HCT116 (cell line): Measurements from ENCODE around the gene GANAB. TPM values are rescaled to one million over a fixed set of nuclear protein-coding genes. Genes with fewer than 3 reads are reported as not detected.

Experiments
- ATAC-seq: fragments of 200-7000 bp; cut with Tn5 transposase; 2 replicates; pipeline ENCODE4 v1.9.1; 2020; ENCODE audit warnings: mild to moderate bottlenecking, moderate library complexity
- BruUV-seq: library from RNA; stranded (reverse); fragments of 400-500 nt; replicated peaks from 2 replicates; lab custom pipeline; 2021; lab: Mats Ljungman, UMichigan
- CTCF ChIA-PET: fragments of 300-600 bp; sonication (Branson Sonifier 250); formaldehyde crosslinking; loops from one replicate; lab custom pipeline; 2021; ENCODE audit warnings: antibody characterized with exemption; lab: Charles Lee
- POLR2A ChIA-PET: fragments of 300-600, 350-600 bp; sonication (Branson Sonifier 250); formaldehyde crosslinking; loops from one replicate; lab custom pipeline; 2021; ENCODE audit warnings: antibody characterized with exemption; lab: Charles Lee
- RAD21 ChIA-PET, 2 experiments: fragments of 300-600 bp; sonication (Branson Sonifier 250); formaldehyde crosslinking; loops; one replicate each; lab custom pipeline; 2023; ENCODE audit warnings: low total read pairs in 2 of 2; ENCODE audit not compliant: uncharacterized antibody in 2 of 2, unreplicated experiment in 2 of 2, low non-redundant PET in 1 of 2; lab: Charles Lee
- DNase-seq: peaks from one replicate; pipeline ENCODE4 v3.0.0-alpha.2; 2010; ENCODE audit warnings: low read depth, low spot score
- H2AFZ ChIP-seq: fragments of 200-600 bp; shearing (Covaris generic), sonication (generic); 2 replicates; pipeline ENCODE4 v1.6.1; 2017; ENCODE audit warnings: low read depth, mixed run types, mixed read lengths, antibody characterized with exemption, low read length; ENCODE audit not compliant: poor library complexity, severe bottlenecking
- H3K27ac ChIP-seq: 2 replicates; pipeline ENCODE4 v1.5.1; 2012; ENCODE audit warnings: low read depth, low read length
- H3K27me3 ChIP-seq: fragments of 200-600 bp; sonication (generic); 2 replicates; pipeline ENCODE4 v1.6.1; 2016; ENCODE audit warnings: mixed run types, low read length, mixed read lengths; ENCODE audit not compliant: insufficient read depth
- H3K36me3 ChIP-seq, 2 experiments: fragments of 200-500 bp in 1 of 2; fragments of 200-600 bp in 1 of 2; sonication (Bioruptor generic) in 1 of 2; sonication (generic) in 1 of 2; 2 replicates each; pipeline versions ENCODE4 v1.5.1 to v1.6.1; 2014 to 2016; ENCODE audit warnings: low read length in 2 of 2, inconsistent platforms in 1 of 2, mixed read lengths in 1 of 2, mixed run types in 1 of 2; ENCODE audit not compliant: insufficient read depth in 2 of 2, control insufficient read depth in 1 of 2
- H3K4me1 ChIP-seq, 2 experiments: fragments of 200-600 bp in 1 of 2; sonication (generic) in 1 of 2; 2 replicates each; pipeline versions ENCODE4 v1.5.1 to v1.6.1; 2012 to 2017; ENCODE audit warnings: low read length in 2 of 2, inconsistent platforms in 1 of 2, mild to moderate bottlenecking in 1 of 2, mixed read lengths in 1 of 2, mixed run types in 1 of 2, moderate library complexity in 1 of 2; ENCODE audit not compliant: insufficient read depth in 2 of 2, control insufficient read depth in 1 of 2
- H3K4me2 ChIP-seq: fragments of 200-600 bp; sonication (generic); 2 replicates; pipeline ENCODE4 v1.6.1; 2017; ENCODE audit warnings: mixed run types, low read length, mixed read lengths
- H3K4me3 ChIP-seq, 2 experiments: fragments of 200-600 bp in 1 of 2; sonication (generic) in 1 of 2; replicated peaks in 1 of 2; 2 replicates each; pipeline ENCODE4 v1.5.1; 2011 to 2016; ENCODE audit warnings: low read length in 2 of 2, control low read depth in 1 of 2, low read depth in 1 of 2, mild to moderate bottlenecking in 1 of 2, mixed read lengths in 1 of 2, mixed run types in 1 of 2
- H3K79me2 ChIP-seq: fragments of 200-600 bp; sonication (generic); 2 replicates; pipeline ENCODE4 v1.6.1; 2017; ENCODE audit warnings: mild to moderate bottlenecking, mixed run types, low read length, moderate library complexity, mixed read lengths; ENCODE audit not compliant: insufficient read depth
- H3K9ac ChIP-seq: fragments of 200-600 bp; sonication (generic); 2 replicates; pipeline ENCODE4 v1.6.1; 2016; ENCODE audit warnings: low read length, mixed read lengths
- H3K9me2 ChIP-seq: fragments of 200-600 bp; sonication (generic), shearing (Covaris generic); 2 replicates; pipeline ENCODE4 v1.6.1; 2017; ENCODE audit warnings: mixed run types, mild to moderate bottlenecking, moderate library complexity; ENCODE audit not compliant: insufficient read depth
- H3K9me3 ChIP-seq, 2 experiments: fragments of 200-500 bp in 1 of 2; fragments of 200-600 bp in 1 of 2; sonication (Bioruptor generic) in 1 of 2; sonication (generic) in 1 of 2; 2 replicates each; pipeline ENCODE4 v1.6.1; 2014 to 2017; ENCODE audit warnings: low read length in 2 of 2, mixed read lengths in 2 of 2, inconsistent platforms in 1 of 2, low read depth in 1 of 2, mild to moderate bottlenecking in 1 of 2, mixed run types in 1 of 2, moderate library complexity in 1 of 2; ENCODE audit not compliant: control insufficient read depth in 1 of 2, insufficient read depth in 1 of 2
- H4K20me1 ChIP-seq: fragments of 200-600 bp; sonication (generic), shearing (Covaris generic); 2 replicates; pipeline ENCODE4 v1.6.1; 2017; ENCODE audit warnings: mixed run types, mild to moderate bottlenecking, moderate library complexity; ENCODE audit not compliant: insufficient read depth
- ATF3 ChIP-seq: IDR thresholded peaks from 2 replicates; pipeline ENCODE4 v1.6.1; 2012
- CBX3 ChIP-seq: IDR thresholded peaks from 2 replicates; pipeline ENCODE4 v1.6.1; 2012; ENCODE audit warnings: low read depth
- CEBPB ChIP-seq: IDR thresholded peaks from 2 replicates; pipeline ENCODE4 v1.6.1; 2012; ENCODE audit warnings: low read depth
- CTCF ChIP-seq, 3 experiments: fragments of 200-600 bp in 1 of 3; sonication (generic) in 1 of 3; IDR thresholded peaks in 2 of 3; conservative IDR thresholded peaks in 1 of 3; 2 replicates each; pipeline ENCODE4 v1.5.1; 2012 to 2017; ENCODE audit warnings: low read depth in 2 of 3, low read length in 2 of 3, antibody characterized with exemption in 1 of 3, borderline replicate concordance in 1 of 3, control low read depth in 1 of 3, mild to moderate bottlenecking in 1 of 3, mixed read lengths in 1 of 3, mixed run types in 1 of 3, moderate library complexity in 1 of 3; ENCODE audit not compliant: insufficient read depth in 1 of 3
- ELF1 ChIP-seq: IDR thresholded peaks from 2 replicates; pipeline ENCODE4 v1.6.1; 2012; ENCODE audit warnings: low read depth, borderline replicate concordance
- EZH2 ChIP-seq: fragments of 200-600 bp; sonication (generic); IDR thresholded peaks from 2 replicates; pipeline ENCODE4 v1.6.1; 2017; ENCODE audit warnings: antibody characterized with exemption, mixed run types
- EZH2phosphoT487 ChIP-seq: fragments of 200-600 bp; IDR thresholded peaks from 2 replicates; pipeline ENCODE4 v1.6.1; 2018; ENCODE audit warnings: antibody characterized with exemption, borderline replicate concordance
- FOSL1 ChIP-seq: IDR thresholded peaks from 2 replicates; pipeline ENCODE4 v1.6.1; 2012; ENCODE audit warnings: low read depth
- JUND ChIP-seq: IDR thresholded peaks from 2 replicates; pipeline ENCODE4 v1.6.1; 2012
- POLR2A ChIP-seq: IDR thresholded peaks from 2 replicates; pipeline ENCODE4 v1.7.0; 2011; ENCODE audit warnings: borderline replicate concordance; ENCODE audit not compliant: insufficient read depth, insufficient read length; ENCODE audit errors: extremely low read depth
- RAD21 ChIP-seq: IDR thresholded peaks from 2 replicates; pipeline ENCODE4 v1.6.1; 2012; ENCODE audit warnings: low read depth, mild to moderate bottlenecking
- REST ChIP-seq: IDR thresholded peaks from 2 replicates; pipeline ENCODE4 v1.6.1; 2012; ENCODE audit warnings: low read depth
- SIN3A ChIP-seq: IDR thresholded peaks from 2 replicates; pipeline ENCODE4 v1.6.1; 2012; ENCODE audit warnings: low read depth
- SP1 ChIP-seq: IDR thresholded peaks from 2 replicates; pipeline ENCODE4 v1.6.1; 2012; ENCODE audit warnings: low read depth
- SRF ChIP-seq: IDR thresholded peaks from 2 replicates; pipeline ENCODE4 v1.6.1; 2012; ENCODE audit warnings: low read depth
- TCF7L2 ChIP-seq: IDR thresholded peaks from 2 replicates; pipeline ENCODE4 v1.7.0; 2011; ENCODE audit warnings: borderline replicate concordance, inconsistent platforms; ENCODE audit not compliant: insufficient read depth, insufficient read length; ENCODE audit errors: extremely low read depth
- YY1 ChIP-seq: IDR thresholded peaks from 2 replicates; pipeline ENCODE4 v1.6.1; 2011; ENCODE audit warnings: low read length, low read depth, moderate library complexity, mild to moderate bottlenecking; ENCODE audit not compliant: insufficient replicate concordance; ENCODE audit errors: extremely low read depth
- ZFX ChIP-seq: fragments of 450-650 bp; IDR thresholded peaks from 2 replicates; pipeline ENCODE4 v1.6.1; 2017
- ZNF274 ChIP-seq: fragments of 200-500 bp; sonication (Bioruptor generic); IDR thresholded peaks from 2 replicates; pipeline ENCODE4 v1.6.1; 2014; ENCODE audit warnings: mild to moderate bottlenecking, low read depth, low read length, inconsistent platforms
- intact Hi-C: fragments of 100-400 bp; cut with micrococcal nuclease; formaldehyde crosslinking; loops from 2 replicates; pipeline ENCODE4 v1.10.0; 2022
- total RNA-seq: library from RNA; stranded (reverse); gene quantifications from one replicate; pipeline ENCODE4 v1.2.1, GENCODE V29; 2021; ENCODE audit not compliant: unreplicated experiment

GANAB gene
- total RNA-seq, 1 experiment from 2014 or later = 410 TPM

GRCh38 chr11:62601122-62601371, 45.4 kb downstream of the GANAB start:
- BruUV-seq = no TSS peak
- H3K9ac ChIP-seq = peak overlapping the region; percentile 99
- TF ChIP-seq ATF3 = no peak
- no peak for TF ChIP-seq TCF7L2
- no peak for TF ChIP-seq FOSL1
- no peak for TF ChIP-seq EZH2
- TF ChIP-seq REST = no peak
- TF ChIP-seq SP1 = no peak
- no peak for TF ChIP-seq ELF1
- no peak for TF ChIP-seq CEBPB
- no peak for TF ChIP-seq SIN3A
- TF ChIP-seq SRF = no peak
- TF ChIP-seq POLR2A = no peak
- TF ChIP-seq ZNF274 = no peak
- TF ChIP-seq JUND = no peak
- no peak for TF ChIP-seq CBX3
- TF ChIP-seq EZH2phosphoT487 = no peak
- no peak for TF ChIP-seq CTCF (IDR thresholded peaks at IDR 0.05 in 2 of 3, conservative IDR thresholded peaks at IDR 0.05 in 1 of 3; ENCODE audit: borderline replicate concordance in 1 of 3, insufficient read depth in 1 of 3, low read depth in 2 of 3, low read length in 2 of 3)
- TF ChIP-seq RAD21 = no peak
- TF ChIP-seq YY1 = no peak
- TF ChIP-seq ZFX = no peak
- H2AFZ ChIP-seq = no peak overlapping the region
- intact Hi-C loops = loop anchor here (1.0 kb wide), 1 partner anchor 10 kb away; the partner anchor contains the start of gene TUT1
- ATAC-seq (no peak), DNase-seq (no peak)
- POLR2A ChIA-PET = interaction anchor here (0.9 to 4.5 kb wide), 11 partner anchors 9 to 240 kb away, joined by 3 to 40 read pairs (median 5); partner anchors contain the start of genes C11orf98, CSKMT, EEF1G and HNRNPUL2
- no peaks in the 10 kb centered on the region for H3K9me3 ChIP-seq
- RAD21 ChIA-PET = interaction anchor here in 1 of 2 experiments (1.5 kb wide), 1 partner anchor 9 kb away, joined by 4 read pairs; no protein-coding TSS in a partner anchor
- peak overlapping the region; percentile 92 to 94 for H3K4me3 ChIP-seq
- no peaks in the 10 kb centered on the region for H3K27me3 ChIP-seq
- H3K36me3 ChIP-seq = peaks cover 22 to 30% of the 10 kb centered on the region in 2 experiments; a peak in 3 of 4 replicates
- H3K27ac ChIP-seq = peak overlapping the region; percentile 99
- peaks cover 52% of the 10 kb centered on the region for H3K79me2 ChIP-seq
- H3K4me1 ChIP-seq = peaks cover 13 to 44% of the 10 kb centered on the region in 2 experiments
- CTCF ChIA-PET = interaction anchor here (1.0 to 1.7 kb wide), 4 partner anchors 9 to 20 kb away, joined by 4 to 14 read pairs (median 8); partner anchors contain the start of gene TUT1
- no peaks in the 10 kb centered on the region for H3K9me2 ChIP-seq
- peak overlapping the region; percentile 88 for H3K4me2 ChIP-seq
- no peaks in the 10 kb centered on the region for H4K20me1 ChIP-seq
